ENCODE results near the gene PTCD1.

- TF ChIP-seq, protein P1, sequence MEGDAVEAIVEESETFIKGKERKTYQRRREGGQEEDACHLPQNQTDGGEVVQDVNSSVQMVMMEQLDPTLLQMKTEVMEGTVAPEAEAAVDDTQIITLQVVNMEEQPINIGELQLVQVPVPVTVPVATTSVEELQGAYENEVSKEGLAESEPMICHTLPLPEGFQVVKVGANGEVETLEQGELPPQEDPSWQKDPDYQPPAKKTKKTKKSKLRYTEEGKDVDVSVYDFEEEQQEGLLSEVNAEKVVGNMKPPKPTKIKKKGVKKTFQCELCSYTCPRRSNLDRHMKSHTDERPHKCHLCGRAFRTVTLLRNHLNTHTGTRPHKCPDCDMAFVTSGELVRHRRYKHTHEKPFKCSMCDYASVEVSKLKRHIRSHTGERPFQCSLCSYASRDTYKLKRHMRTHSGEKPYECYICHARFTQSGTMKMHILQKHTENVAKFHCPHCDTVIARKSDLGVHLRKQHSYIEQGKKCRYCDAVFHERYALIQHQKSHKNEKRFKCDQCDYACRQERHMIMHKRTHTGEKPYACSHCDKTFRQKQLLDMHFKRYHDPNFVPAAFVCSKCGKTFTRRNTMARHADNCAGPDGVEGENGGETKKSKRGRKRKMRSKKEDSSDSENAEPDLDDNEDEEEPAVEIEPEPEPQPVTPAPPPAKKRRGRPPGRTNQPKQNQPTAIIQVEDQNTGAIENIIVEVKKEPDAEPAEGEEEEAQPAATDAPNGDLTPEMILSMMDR (IDR thresholded peaks at IDR 0.05; ENCODE audit: insufficient read depth, low read depth, low read length): no peak
- TF ChIP-seq EZH2 (IDR thresholded peaks at IDR 0.05; ENCODE audit: insufficient read depth, low read length): no peak
Observed at GRCh38 chr7:99457650-99458493, 19.3 kb upstream of the PTCD1 start.
